BLaER1 treated with 17β-estradiol and CSF1 and Interleukin-3, amounts not matched to agents 10 nM and 100 nM (cell line): ENCODE results near the gene STX8.

Experiments used
- H3K27ac ChIP-seq, 11 experiments: shearing (Covaris generic); formaldehyde crosslinking; 2 replicates each; pipeline ENCODE4 v1.8.1; 2022
- H3K27me3 ChIP-seq, 11 experiments: shearing (Covaris generic); formaldehyde crosslinking; 2 replicates each; pipeline ENCODE4 v1.8.1; 2022
- H3K36me3 ChIP-seq, 11 experiments: shearing (Covaris generic); formaldehyde crosslinking; 2 replicates each; pipeline ENCODE4 v1.8.1; 2022
- H3K4me1 ChIP-seq, 10 experiments: shearing (Covaris generic); formaldehyde crosslinking; 2 replicates each; pipeline ENCODE4 v1.8.1; 2022
- H3K4me2 ChIP-seq, 11 experiments: shearing (Covaris generic); formaldehyde crosslinking; 2 replicates each; pipeline ENCODE4 v1.8.1; 2022
- H3K4me3 ChIP-seq, 10 experiments: shearing (Covaris generic); formaldehyde crosslinking; 2 replicates each; pipeline ENCODE4 v1.8.1; 2022
- H3K9ac ChIP-seq, 11 experiments: shearing (Covaris generic); formaldehyde crosslinking; 2 replicates each; pipeline ENCODE4 v1.8.1; 2022
- H3K9me3 ChIP-seq, 11 experiments: shearing (Covaris generic); formaldehyde crosslinking; replicated peaks in 1 of 11; 2 replicates each; pipeline ENCODE4 v1.8.1; 2022
- H4K20me1 ChIP-seq, 11 experiments: shearing (Covaris generic); formaldehyde crosslinking; 2 replicates each; pipeline ENCODE4 v1.8.1; 2022
- Cebpa-rat ChIP-seq, 11 experiments: shearing (Covaris generic); IDR thresholded peaks; 2 replicates each; pipeline ENCODE4 v1.8.1; 2022

STX8 gene

DNA sequence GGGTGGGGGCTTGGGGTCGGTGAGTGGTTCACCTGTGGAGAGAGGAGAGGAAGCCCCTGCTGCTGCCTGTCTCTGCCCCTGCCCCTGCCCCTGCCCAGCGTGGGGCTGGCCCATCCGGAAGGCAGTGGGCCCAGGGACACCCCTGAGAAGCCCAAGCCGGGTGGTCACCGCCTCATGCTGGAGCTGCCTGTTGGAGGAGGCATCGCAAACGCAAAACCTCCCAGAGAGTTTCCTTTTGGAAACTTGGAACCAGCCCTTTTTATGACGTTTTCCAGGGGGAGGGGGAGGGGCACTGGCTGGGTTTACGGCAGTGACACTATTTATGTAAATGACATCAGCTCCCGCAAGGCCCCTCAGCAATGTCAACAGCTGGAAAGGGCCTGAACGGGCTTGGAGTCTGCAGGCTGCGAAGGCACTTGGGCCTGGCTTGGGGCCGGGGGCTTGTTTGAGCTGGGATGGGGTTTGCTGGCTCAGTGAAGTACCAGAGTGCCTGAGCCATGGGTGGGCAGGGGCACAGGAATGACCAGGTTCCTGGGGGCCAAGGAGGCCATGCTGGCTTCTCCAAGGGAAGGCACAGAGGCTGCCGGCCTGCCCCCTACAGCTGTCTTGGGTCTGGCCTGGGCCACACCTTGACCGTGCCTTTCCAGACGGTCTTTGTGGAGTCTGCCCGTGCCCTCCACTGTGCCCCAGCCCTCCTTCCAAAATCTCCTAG lies 334.8 kb downstream of the STX8 start:
- Histone ChIP-seq H4K20me1 (peaks cover 0 to 92% (median 53%) of the 10 kb centered on the region in 11 experiments; a peak in 19 of 22 replicates), H3K4me1 (peaks cover 19 to 57% (median 41%) of the 10 kb centered on the region in 10 experiments), H3K4me2 (peak overlapping the region; percentile 73 to 95 (median 88)), H3K9me3 (no peaks in the 10 kb centered on the region), H3K27me3 (peaks cover 46 to 55% (median 52%) of the 10 kb centered on the region in 11 experiments), H3K27ac (0 out of 22 replicates have a peak overlapping the region, but pooled peaks of 1 of the 11 experiments have one; percentile 34), H3K36me3 (no peaks in the 10 kb centered on the region), H3K9ac (peak overlapping the region in 6 of 11 experiments; percentile 45 to 73 (median 60); a peak in 10 of 22 replicates), H3K4me3 (peak overlapping the region; percentile 37 to 67 (median 55); a peak in 17 of 20 replicates)
- no peak for TF ChIP-seq Cebpa-rat (IDR thresholded peaks at IDR 0.05)

DNA sequence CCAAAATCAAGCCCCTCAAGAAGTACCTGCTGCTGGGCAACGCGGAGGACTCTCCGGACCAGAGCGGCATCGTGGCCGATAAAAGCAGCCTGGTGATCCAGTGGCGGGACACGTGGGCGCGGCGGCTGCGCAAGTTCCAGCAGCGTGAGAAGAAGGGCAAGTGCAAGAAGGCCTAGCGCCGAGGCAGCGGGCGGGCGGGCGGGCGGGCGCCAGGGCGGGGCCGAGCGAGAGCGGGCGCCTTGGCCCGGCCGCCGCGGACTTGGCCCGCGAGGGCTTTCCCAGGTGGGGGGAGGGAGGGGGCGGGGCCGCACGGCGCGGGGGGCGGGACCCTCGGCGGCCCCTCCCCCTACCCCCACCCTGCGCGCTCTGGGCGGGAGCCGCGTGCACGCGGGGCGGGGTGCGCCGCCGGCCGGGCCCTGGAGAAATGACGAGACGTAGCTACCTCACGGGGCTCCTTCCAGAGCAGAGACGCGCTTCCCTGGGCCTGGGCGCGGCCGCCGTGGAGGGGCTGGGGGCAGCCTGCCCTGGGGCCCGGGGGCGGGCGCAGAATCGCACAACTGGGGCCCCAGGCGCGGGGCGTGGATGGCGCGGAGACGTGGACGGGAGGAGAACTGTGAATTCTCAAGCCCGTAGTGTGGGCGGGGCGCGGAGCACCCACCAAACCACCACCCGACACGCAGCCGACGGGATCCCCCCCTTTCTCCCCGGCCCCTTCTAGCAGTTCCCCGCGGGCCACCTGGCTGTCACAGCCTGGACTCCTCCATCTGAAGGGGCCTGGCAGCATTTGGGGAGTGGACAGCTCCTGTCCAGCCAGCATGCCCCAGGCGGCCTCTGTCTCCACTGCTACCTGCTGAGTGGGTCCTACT lies 335.6 kb downstream of the STX8 start:
- TF ChIP-seq Cebpa-rat (IDR thresholded peaks at IDR 0.05) = no peak
- Histone ChIP-seq H3K9ac (peak overlapping the region; percentile 40 to 73 (median 53); a peak in 18 of 22 replicates), H3K27ac (peak overlapping the region in 1 of 11 experiments; percentile 34; a peak in 2 of 22 replicates), H3K27me3 (peaks cover 46 to 63% (median 59%) of the 10 kb centered on the region in 11 experiments), H3K9me3 (no peaks in the 10 kb centered on the region), H3K4me3 (peak overlapping the region; percentile 43 to 67 (median 55)), H3K4me1 (peaks cover 19 to 57% (median 41%) of the 10 kb centered on the region in 10 experiments), H3K36me3 (no peaks in the 10 kb centered on the region), H3K4me2 (peak overlapping the region; percentile 83 to 99 (median 93)), H4K20me1 (peaks cover 0 to 92% (median 58%) of the 10 kb centered on the region in 11 experiments; a peak in 19 of 22 replicates)

DNA sequence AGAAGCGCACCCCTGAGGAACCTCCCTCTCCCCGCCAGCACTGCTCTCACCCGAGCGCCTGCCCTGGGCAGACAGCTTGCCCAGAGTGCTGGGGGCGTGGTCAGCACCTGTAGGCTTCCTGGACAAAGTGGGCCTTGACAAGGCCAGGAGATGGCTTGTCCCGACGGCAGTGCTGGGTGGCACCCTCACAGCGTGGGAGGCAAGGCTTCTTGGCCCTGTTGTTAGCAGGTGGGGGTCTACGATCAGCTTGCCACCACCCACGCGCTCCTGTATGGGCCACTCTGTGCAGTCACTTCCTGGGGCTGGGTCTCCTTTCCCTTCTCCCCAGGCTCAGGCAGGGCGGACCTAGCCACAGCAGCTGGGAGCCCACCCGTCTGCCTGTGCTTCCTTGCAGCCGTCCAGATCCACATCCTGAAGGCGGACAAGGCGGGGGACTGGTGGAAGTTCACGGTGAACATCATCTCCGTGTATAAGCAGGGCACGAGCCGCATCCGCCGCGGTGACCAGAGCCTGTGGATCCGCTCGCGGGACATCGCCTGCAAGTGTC lies 336.3 kb downstream of the STX8 start:
- H3K36me3 ChIP-seq = no peaks in the 10 kb centered on the region
- H4K20me1 ChIP-seq = peaks cover 0 to 92% (median 60%) of the 10 kb centered on the region in 11 experiments; a peak in 19 of 22 replicates
- H3K4me1 ChIP-seq = peaks cover 19 to 57% (median 41%) of the 10 kb centered on the region in 10 experiments
- H3K27ac ChIP-seq = no peak overlapping the region; a peak in 1 of 22 replicates
- peak overlapping the region; percentile 27 to 65 (median 47); a peak in 14 of 20 replicates for H3K4me3 ChIP-seq
- H3K27me3 ChIP-seq = peaks cover 49 to 70% (median 66%) of the 10 kb centered on the region in 11 experiments
- no peaks in the 10 kb centered on the region for H3K9me3 ChIP-seq
- H3K9ac ChIP-seq = peak overlapping the region in 8 of 11 experiments; percentile 5 to 54 (median 41); a peak in 8 of 22 replicates
- peak overlapping the region; percentile 81 to 99 (median 91) for H3K4me2 ChIP-seq
- TF ChIP-seq Cebpa-rat (IDR thresholded peaks at IDR 0.05) = no peak

DNA sequence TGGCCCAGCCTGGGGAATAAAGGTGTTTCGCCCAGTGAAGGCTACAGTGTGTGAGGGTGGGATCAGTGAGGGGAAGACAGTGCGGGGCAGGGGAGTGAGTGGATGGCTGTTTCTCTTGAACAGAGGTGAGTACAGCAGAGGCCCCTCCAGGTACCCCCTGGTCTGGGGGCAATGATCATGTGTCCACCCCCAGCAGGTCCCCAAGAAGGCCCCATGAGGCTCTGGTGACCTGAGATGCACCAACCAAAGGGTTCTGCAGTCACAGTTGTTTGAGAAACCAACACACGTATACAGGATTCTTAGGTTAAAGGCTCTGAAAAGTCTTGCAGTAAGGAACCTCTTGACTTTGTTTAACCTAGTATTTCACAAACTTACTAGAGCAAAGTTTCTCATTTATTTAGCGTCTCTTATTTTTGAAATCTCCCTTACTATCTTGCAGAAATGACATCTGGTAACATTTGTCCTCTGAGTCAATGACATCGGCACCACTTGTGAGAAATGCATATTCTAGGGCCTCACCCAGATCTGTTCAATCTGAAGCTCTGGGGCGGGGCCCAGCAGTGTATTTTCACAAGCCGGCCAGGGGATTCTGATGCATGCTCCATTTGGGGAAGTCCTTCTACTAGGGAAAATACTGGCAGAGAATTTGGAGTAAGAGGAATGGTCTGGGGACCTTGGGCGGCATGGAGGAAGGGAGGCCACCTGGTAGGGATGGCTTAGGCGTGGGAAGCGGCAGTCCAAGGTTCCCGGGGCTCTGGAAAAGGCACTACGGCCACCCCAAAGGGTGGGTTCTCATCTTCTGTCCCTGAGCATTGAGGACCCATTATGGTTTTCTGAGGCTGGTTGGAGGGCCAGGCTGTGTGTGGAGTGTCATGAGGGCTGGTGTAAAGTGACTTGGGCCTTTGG lies 337.0 kb downstream of the STX8 start:
- peak overlapping the region; percentile 81 to 99 (median 91) for H3K4me2 ChIP-seq
- no peaks in the 10 kb centered on the region for H3K9me3 ChIP-seq
- H3K36me3 ChIP-seq = no peaks in the 10 kb centered on the region
- H3K4me1 ChIP-seq = peaks cover 19 to 57% (median 41%) of the 10 kb centered on the region in 10 experiments
- H3K27me3 ChIP-seq = peaks cover 56 to 77% (median 73%) of the 10 kb centered on the region in 11 experiments
- H3K4me3 ChIP-seq = peak overlapping the region in 2 of 10 experiments; percentile 56 to 65; a peak in 2 of 20 replicates
- H4K20me1 ChIP-seq = peaks cover 0 to 95% (median 67%) of the 10 kb centered on the region in 11 experiments; a peak in 19 of 22 replicates
- no peak for TF ChIP-seq Cebpa-rat (IDR thresholded peaks at IDR 0.05)
- H3K9ac ChIP-seq = peak overlapping the region in 1 of 11 experiments; percentile 5; a peak in 1 of 22 replicates
- no peak overlapping the region for H3K27ac ChIP-seq

DNA sequence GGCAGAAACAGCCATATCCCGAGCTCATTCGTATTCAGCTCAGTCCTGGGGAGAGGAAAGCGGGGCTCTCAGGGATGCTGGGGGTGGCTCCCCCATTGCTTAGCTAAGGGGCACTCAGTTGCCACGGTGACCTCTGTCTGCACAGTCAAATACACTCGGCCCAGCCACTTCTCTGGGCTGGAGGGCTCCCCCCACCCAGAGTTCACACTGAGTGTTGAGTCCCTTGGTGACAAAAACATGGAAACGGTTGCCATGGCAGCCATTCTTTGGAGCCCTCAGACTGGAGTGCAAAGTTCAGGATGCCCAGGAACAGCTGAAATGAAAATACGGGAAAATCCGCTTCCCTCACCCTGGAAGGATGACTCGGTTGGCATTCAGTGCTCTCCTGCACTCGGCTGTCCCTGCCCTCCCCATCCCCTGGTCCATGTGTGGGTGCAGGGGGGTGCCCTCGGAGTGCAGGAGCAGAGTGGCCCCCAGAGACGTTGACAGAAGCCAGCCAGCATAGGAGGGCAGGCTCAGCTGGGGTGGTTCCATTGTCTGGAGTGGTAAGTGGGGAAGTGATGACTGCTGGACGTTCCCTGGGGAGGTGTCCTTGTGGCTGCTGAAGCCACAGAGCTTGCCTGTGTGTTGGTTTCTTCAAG lies 337.8 kb downstream of the STX8 start:
- Histone ChIP-seq H3K9ac (no peak overlapping the region), H3K9me3 (no peaks in the 10 kb centered on the region), H3K4me1 (peaks cover 19 to 57% (median 42%) of the 10 kb centered on the region in 10 experiments), H3K36me3 (no peaks in the 10 kb centered on the region), H3K4me2 (peak overlapping the region; percentile 17 to 96 (median 88); a peak in 20 of 22 replicates), H4K20me1 (peaks cover 0 to 96% (median 75%) of the 10 kb centered on the region in 11 experiments; a peak in 19 of 22 replicates), H3K27me3 (peaks cover 64 to 85% (median 81%) of the 10 kb centered on the region in 11 experiments), H3K27ac (no peak overlapping the region), H3K4me3 (no peak overlapping the region)
- TF ChIP-seq Cebpa-rat (IDR thresholded peaks at IDR 0.05) = no peak

DNA sequence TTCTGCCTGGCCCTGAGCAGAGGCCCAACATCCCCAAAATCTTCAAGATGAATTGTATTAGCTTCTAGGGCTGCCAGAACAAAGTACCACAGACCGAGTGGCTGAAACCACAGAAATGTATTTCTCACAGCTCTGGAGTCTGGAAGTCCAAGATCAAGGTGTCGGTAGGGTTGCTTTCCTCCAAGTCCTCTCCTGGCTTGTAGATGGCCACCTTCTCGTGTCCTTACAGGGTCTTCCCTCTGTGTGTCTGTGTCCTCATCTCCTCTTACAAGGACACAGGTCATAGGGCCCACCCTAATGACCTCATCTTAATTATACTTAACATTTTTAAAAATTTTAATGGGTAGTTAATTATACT lies 338.6 kb downstream of the STX8 start:
- peak overlapping the region in 7 of 11 experiments; percentile 81 to 93 (median 88); a peak in 6 of 22 replicates for H3K4me2 ChIP-seq
- no peak for TF ChIP-seq Cebpa-rat (IDR thresholded peaks at IDR 0.05)
- H3K4me1 ChIP-seq = peaks cover 19 to 52% (median 43%) of the 10 kb centered on the region in 10 experiments
- no peak overlapping the region for H3K9ac ChIP-seq
- H3K4me3 ChIP-seq = no peak overlapping the region
- H3K9me3 ChIP-seq = no peaks in the 10 kb centered on the region
- H3K27me3 ChIP-seq = peaks cover 72 to 93% (median 89%) of the 10 kb centered on the region in 11 experiments
- H3K36me3 ChIP-seq = no peaks in the 10 kb centered on the region
- H3K27ac ChIP-seq = no peak overlapping the region
- H4K20me1 ChIP-seq = peaks cover 0 to 96% (median 76%) of the 10 kb centered on the region in 11 experiments; a peak in 19 of 22 replicates

DNA sequence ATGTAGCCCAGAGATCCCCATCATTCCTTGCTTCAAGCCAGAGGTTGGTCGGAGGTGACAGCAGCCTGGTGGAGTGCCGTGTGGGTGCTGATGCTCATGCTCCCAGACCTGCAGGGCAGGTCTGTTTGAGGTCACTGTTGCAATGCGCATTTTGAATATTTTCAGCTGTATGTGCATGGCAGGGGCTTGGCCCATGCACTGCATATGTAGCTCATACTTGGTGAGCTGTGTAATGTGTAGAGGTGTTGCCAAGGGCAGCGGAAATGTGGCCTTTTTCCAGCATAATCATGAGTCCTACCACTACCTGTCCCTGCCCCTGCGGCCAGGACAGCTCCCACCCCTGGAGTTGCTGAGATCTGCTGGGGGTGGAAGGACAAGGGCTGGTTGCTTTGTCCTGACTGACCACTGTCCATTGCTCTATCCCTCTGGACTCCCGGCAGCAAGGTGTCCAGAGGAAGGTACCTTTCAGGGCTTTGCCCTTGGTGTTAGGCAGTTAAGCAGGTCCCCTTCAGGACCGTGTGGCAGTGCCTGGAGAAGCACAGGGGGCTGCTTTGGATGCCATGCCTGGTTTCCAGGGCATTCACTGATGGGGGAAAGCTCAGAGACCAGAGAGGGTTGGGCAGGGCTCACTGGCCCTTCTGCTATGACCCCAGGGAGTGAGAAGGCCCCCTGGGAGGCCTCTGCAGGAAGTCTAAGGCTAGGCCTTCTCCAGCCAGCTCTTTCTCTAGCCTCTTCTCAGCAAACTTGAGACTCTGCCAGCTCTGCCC lies 339.2 kb downstream of the STX8 start:
- H3K36me3 ChIP-seq = no peaks in the 10 kb centered on the region
- H3K4me2 ChIP-seq = peak overlapping the region in 5 of 11 experiments; percentile 81 to 93 (median 83); a peak in 6 of 22 replicates
- H3K4me1 ChIP-seq = peaks cover 19 to 47% (median 43%) of the 10 kb centered on the region in 10 experiments
- no peaks in the 10 kb centered on the region for H3K9me3 ChIP-seq
- no peak overlapping the region for H3K4me3 ChIP-seq
- no peak for TF ChIP-seq Cebpa-rat (IDR thresholded peaks at IDR 0.05)
- no peak overlapping the region for H3K27ac ChIP-seq
- peaks cover 77 to 98% (median 94%) of the 10 kb centered on the region in 11 experiments for H3K27me3 ChIP-seq
- H4K20me1 ChIP-seq = peaks cover 0 to 94% (median 76%) of the 10 kb centered on the region in 11 experiments; a peak in 19 of 22 replicates
- H3K9ac ChIP-seq = no peak overlapping the region
